GM23338 (cell line): ENCODE results near the gene TMA7B. TPM values are rescaled to one million over a fixed set of nuclear protein-coding genes. Genes with fewer than 3 reads are reported as not detected.

Experiments used
- ATAC-seq: fragments of 200-7000 bp; cut with Tn5 transposase; 3 replicates; pipeline ENCODE4 v1.9.1; 2020
- DNase-seq: peaks from one replicate; pipeline ENCODE4 v3.0.0-alpha.2; 2015; ENCODE audit warnings: low spot score
- H2AFZ ChIP-seq: fragments of 200-600 bp; sonication (generic); 2 replicates; pipeline ENCODE4 v1.8.0; 2016; ENCODE audit warnings: antibody characterized with exemption, mild to moderate bottlenecking, moderate library complexity
- H3F3A ChIP-seq: fragments of 200-600 bp; sonication (generic); replicated peaks from 2 replicates; pipeline ENCODE4 v1.8.0; 2017; ENCODE audit warnings: antibody characterized with exemption, mixed run types, low read depth
- H3K27ac ChIP-seq: fragments of 200-600 bp; sonication (generic); 2 replicates; pipeline ENCODE4 v1.6.1; 2016; ENCODE audit warnings: low read depth
- H3K27me3 ChIP-seq: fragments of 200-600 bp; sonication (generic); 2 replicates; pipeline ENCODE4 v1.8.0; 2016; ENCODE audit warnings: mild to moderate bottlenecking, mixed run types, moderate library complexity; ENCODE audit not compliant: insufficient read depth
- H3K36me3 ChIP-seq: fragments of 200-600 bp; sonication (generic); 2 replicates; pipeline ENCODE4 v1.8.0; 2016; ENCODE audit warnings: mild to moderate bottlenecking; ENCODE audit not compliant: insufficient read depth
- H3K4me1 ChIP-seq: fragments of 200-600 bp; sonication (generic); 2 replicates; pipeline ENCODE4 v1.8.0; 2016; ENCODE audit warnings: mild to moderate bottlenecking, moderate library complexity; ENCODE audit not compliant: insufficient read depth
- H3K4me2 ChIP-seq: fragments of 200-600 bp; sonication (generic); 2 replicates; pipeline ENCODE4 v1.7.1; 2017; ENCODE audit warnings: mixed run types
- H3K4me3 ChIP-seq: fragments of 200-600 bp; sonication (generic); 2 replicates; pipeline ENCODE4 v1.6.1; 2016; ENCODE audit warnings: mixed run types
- H3K79me2 ChIP-seq: fragments of 200-600 bp; sonication (generic); replicated peaks from 2 replicates; pipeline ENCODE4 v1.8.0; 2017; ENCODE audit warnings: mild to moderate bottlenecking; ENCODE audit not compliant: insufficient read depth
- H3K9me2 ChIP-seq: fragments of 200-600 bp; sonication (generic); 2 replicates; pipeline ENCODE4 v1.8.0; 2017; ENCODE audit not compliant: insufficient read depth
- H4K20me1 ChIP-seq: fragments of 200-600 bp; sonication (generic); replicated peaks from 2 replicates; pipeline ENCODE4 v1.8.0; 2017; ENCODE audit warnings: mild to moderate bottlenecking; ENCODE audit not compliant: insufficient read depth
- H3K27ac Mint-ChIP-seq: 2 replicates; pipeline ENCODE4 v1.8.0; 2020; ENCODE audit warnings: inconsistent platforms, mild to moderate bottlenecking, moderate library complexity, mixed read lengths
- H3K27me3 Mint-ChIP-seq: 3 replicates; pipeline ENCODE4 v1.8.0; 2022; ENCODE audit warnings: low read depth, mild to moderate bottlenecking, moderate library complexity, mixed read lengths, inconsistent platforms; ENCODE audit not compliant: insufficient read depth, poor library complexity
- H3K36me3 Mint-ChIP-seq: 3 replicates; pipeline ENCODE4 v1.8.0; 2021; ENCODE audit warnings: low read depth, mild to moderate bottlenecking, inconsistent platforms, moderate library complexity, mixed read lengths
- H3K4me1 Mint-ChIP-seq: 3 replicates; pipeline ENCODE4 v1.8.0; 2020; ENCODE audit warnings: mild to moderate bottlenecking, inconsistent platforms, mixed read lengths
- H3K4me3 Mint-ChIP-seq: 3 replicates; pipeline ENCODE4 v1.8.0; 2021; ENCODE audit warnings: moderate library complexity, mild to moderate bottlenecking, inconsistent platforms, mixed read lengths
- H3K9me3 Mint-ChIP-seq: 3 replicates; pipeline ENCODE4 v1.8.0; 2020; ENCODE audit warnings: moderate library complexity, mild to moderate bottlenecking, inconsistent platforms, mixed read lengths
- CREB1 ChIP-seq: fragments of 250-450 bp; sonication (Bioruptor Pico); IDR thresholded peaks from 2 replicates; pipeline ENCODE4 v1.5.0; 2020; ENCODE audit warnings: low read depth, mild to moderate bottlenecking, moderate library complexity
- ETS1 ChIP-seq: IDR thresholded peaks from 2 replicates; pipeline ENCODE4 v1.6.1; 2016; ENCODE audit warnings: antibody characterized with exemption
- EZH2 ChIP-seq: fragments of 200-600 bp; sonication (generic); IDR thresholded peaks from one replicate; pipeline ENCODE4 v1.8.0; 2017; ENCODE audit warnings: antibody characterized with exemption, mild to moderate bottlenecking, low read depth; ENCODE audit not compliant: unreplicated experiment
- EZH2phosphoT487 ChIP-seq: fragments of 200-600 bp; sonication (generic); IDR thresholded peaks from one replicate; pipeline ENCODE4 v1.8.1; 2018; ENCODE audit warnings: antibody characterized with exemption; ENCODE audit not compliant: unreplicated experiment
- JUNB ChIP-seq: IDR thresholded peaks from one replicate; pipeline ENCODE4 v1.6.1; 2016; ENCODE audit warnings: antibody characterized with exemption; ENCODE audit not compliant: unreplicated experiment
- NANOG ChIP-seq: IDR thresholded peaks from 2 replicates; pipeline ENCODE4 v1.6.1; 2016; ENCODE audit warnings: antibody characterized with exemption, borderline replicate concordance
- POLR2AphosphoS5 ChIP-seq: IDR thresholded peaks from 2 replicates; pipeline ENCODE4 v1.6.1; 2016; ENCODE audit warnings: antibody characterized with exemption, low read depth
- STAT1 ChIP-seq: IDR thresholded peaks from one replicate; pipeline ENCODE4 v1.6.1; 2016; ENCODE audit warnings: antibody characterized with exemption; ENCODE audit not compliant: unreplicated experiment
- ZNF114 ChIP-seq: fragments of 250-450 bp; sonication (Bioruptor Pico); IDR thresholded peaks from 2 replicates; pipeline ENCODE4 v1.5.0; 2020; ENCODE audit warnings: mild to moderate bottlenecking, moderate library complexity
- ZNF331 ChIP-seq: fragments of 250-450 bp; sonication (Bioruptor Pico); IDR thresholded peaks from 2 replicates; pipeline ENCODE4 v1.5.0; 2020; ENCODE audit warnings: low read depth, mild to moderate bottlenecking, moderate library complexity
- polyA plus RNA-seq: library from polyadenylated mRNA; unstranded; fragments of >200 nt; fragmentation: Nextera tagmentation; extraction: Ambion mirVana; gene quantifications from 2 replicates; pipeline ENCODE4 v1.2.1, GENCODE V29; 2016
- total RNA-seq: library from RNA; depleted of rRNA; stranded (reverse); fragments of >200 nt; shearing (Covaris generic); gene quantifications from 2 replicates; pipeline ENCODE4 v1.2.3, GENCODE V29; 2014
- TF ChIP-seq, protein P1 (sequence below): IDR thresholded peaks from one replicate; pipeline ENCODE4 v1.6.1; 2018; ENCODE audit warnings: antibody characterized with exemption; ENCODE audit not compliant: unreplicated experiment
- TF ChIP-seq, protein P2 (sequence below), 2 experiments: fragments of 200-600 bp in 1 of 2; sonication (generic) in 1 of 2; conservative IDR thresholded peaks; 2 replicates each; pipeline versions ENCODE4 v1.5.1 to v1.6.1; 2016 to 2017; ENCODE audit warnings: antibody characterized with exemption in 2 of 2, low read depth in 2 of 2, mild to moderate bottlenecking in 2 of 2, moderate library complexity in 1 of 2
- TF ChIP-seq, protein P3 (sequence below): fragments of 250-450 bp; sonication (Bioruptor Pico); IDR thresholded peaks from 2 replicates; pipeline ENCODE4 v1.5.0; 2020; ENCODE audit warnings: mild to moderate bottlenecking, moderate library complexity

Gene TMA7B
- total and polyA plus RNA-seq, 2 experiments from 2014 or later: not detected

GRCh38 chr22:39931251-39931650 is 28.9 kb upstream of the TMA7B start:
- Histone ChIP-seq H2AFZ (no peak overlapping the region), H3K27ac (no peak overlapping the region), H3K4me3 (no peak overlapping the region), H3K36me3 (no peaks in the 10 kb centered on the region), H3K4me1 (peaks cover 26% of the 10 kb centered on the region), H3K4me2 (no peak overlapping the region), H3K27me3 (no peaks in the 10 kb centered on the region), H3F3A (no peaks in the 10 kb centered on the region), H4K20me1 (no peaks in the 10 kb centered on the region), H3K9me2 (no peaks in the 10 kb centered on the region), H3K79me2 (no peaks in the 10 kb centered on the region)
- TF ChIP-seq STAT1: no peak
- TF ChIP-seq, protein P1, sequence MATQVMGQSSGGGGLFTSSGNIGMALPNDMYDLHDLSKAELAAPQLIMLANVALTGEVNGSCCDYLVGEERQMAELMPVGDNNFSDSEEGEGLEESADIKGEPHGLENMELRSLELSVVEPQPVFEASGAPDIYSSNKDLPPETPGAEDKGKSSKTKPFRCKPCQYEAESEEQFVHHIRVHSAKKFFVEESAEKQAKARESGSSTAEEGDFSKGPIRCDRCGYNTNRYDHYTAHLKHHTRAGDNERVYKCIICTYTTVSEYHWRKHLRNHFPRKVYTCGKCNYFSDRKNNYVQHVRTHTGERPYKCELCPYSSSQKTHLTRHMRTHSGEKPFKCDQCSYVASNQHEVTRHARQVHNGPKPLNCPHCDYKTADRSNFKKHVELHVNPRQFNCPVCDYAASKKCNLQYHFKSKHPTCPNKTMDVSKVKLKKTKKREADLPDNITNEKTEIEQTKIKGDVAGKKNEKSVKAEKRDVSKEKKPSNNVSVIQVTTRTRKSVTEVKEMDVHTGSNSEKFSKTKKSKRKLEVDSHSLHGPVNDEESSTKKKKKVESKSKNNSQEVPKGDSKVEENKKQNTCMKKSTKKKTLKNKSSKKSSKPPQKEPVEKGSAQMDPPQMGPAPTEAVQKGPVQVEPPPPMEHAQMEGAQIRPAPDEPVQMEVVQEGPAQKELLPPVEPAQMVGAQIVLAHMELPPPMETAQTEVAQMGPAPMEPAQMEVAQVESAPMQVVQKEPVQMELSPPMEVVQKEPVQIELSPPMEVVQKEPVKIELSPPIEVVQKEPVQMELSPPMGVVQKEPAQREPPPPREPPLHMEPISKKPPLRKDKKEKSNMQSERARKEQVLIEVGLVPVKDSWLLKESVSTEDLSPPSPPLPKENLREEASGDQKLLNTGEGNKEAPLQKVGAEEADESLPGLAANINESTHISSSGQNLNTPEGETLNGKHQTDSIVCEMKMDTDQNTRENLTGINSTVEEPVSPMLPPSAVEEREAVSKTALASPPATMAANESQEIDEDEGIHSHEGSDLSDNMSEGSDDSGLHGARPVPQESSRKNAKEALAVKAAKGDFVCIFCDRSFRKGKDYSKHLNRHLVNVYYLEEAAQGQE: no peak
- no peak for TF ChIP-seq CREB1 (CRISPR knock-in tag)
- no peak for TF ChIP-seq EZH2
- TF ChIP-seq ZNF331 (CRISPR knock-in tag): no peak
- no peak for TF ChIP-seq ZNF114 (CRISPR knock-in tag)
- TF ChIP-seq NANOG: no peak
- TF ChIP-seq, protein P2, sequence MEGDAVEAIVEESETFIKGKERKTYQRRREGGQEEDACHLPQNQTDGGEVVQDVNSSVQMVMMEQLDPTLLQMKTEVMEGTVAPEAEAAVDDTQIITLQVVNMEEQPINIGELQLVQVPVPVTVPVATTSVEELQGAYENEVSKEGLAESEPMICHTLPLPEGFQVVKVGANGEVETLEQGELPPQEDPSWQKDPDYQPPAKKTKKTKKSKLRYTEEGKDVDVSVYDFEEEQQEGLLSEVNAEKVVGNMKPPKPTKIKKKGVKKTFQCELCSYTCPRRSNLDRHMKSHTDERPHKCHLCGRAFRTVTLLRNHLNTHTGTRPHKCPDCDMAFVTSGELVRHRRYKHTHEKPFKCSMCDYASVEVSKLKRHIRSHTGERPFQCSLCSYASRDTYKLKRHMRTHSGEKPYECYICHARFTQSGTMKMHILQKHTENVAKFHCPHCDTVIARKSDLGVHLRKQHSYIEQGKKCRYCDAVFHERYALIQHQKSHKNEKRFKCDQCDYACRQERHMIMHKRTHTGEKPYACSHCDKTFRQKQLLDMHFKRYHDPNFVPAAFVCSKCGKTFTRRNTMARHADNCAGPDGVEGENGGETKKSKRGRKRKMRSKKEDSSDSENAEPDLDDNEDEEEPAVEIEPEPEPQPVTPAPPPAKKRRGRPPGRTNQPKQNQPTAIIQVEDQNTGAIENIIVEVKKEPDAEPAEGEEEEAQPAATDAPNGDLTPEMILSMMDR (conservative IDR thresholded peaks at IDR 0.05; ENCODE audit: low read depth in 2 of 2): no peak
- no peak for TF ChIP-seq ETS1
- no peak for TF ChIP-seq JUNB
- TF ChIP-seq, protein P3, sequence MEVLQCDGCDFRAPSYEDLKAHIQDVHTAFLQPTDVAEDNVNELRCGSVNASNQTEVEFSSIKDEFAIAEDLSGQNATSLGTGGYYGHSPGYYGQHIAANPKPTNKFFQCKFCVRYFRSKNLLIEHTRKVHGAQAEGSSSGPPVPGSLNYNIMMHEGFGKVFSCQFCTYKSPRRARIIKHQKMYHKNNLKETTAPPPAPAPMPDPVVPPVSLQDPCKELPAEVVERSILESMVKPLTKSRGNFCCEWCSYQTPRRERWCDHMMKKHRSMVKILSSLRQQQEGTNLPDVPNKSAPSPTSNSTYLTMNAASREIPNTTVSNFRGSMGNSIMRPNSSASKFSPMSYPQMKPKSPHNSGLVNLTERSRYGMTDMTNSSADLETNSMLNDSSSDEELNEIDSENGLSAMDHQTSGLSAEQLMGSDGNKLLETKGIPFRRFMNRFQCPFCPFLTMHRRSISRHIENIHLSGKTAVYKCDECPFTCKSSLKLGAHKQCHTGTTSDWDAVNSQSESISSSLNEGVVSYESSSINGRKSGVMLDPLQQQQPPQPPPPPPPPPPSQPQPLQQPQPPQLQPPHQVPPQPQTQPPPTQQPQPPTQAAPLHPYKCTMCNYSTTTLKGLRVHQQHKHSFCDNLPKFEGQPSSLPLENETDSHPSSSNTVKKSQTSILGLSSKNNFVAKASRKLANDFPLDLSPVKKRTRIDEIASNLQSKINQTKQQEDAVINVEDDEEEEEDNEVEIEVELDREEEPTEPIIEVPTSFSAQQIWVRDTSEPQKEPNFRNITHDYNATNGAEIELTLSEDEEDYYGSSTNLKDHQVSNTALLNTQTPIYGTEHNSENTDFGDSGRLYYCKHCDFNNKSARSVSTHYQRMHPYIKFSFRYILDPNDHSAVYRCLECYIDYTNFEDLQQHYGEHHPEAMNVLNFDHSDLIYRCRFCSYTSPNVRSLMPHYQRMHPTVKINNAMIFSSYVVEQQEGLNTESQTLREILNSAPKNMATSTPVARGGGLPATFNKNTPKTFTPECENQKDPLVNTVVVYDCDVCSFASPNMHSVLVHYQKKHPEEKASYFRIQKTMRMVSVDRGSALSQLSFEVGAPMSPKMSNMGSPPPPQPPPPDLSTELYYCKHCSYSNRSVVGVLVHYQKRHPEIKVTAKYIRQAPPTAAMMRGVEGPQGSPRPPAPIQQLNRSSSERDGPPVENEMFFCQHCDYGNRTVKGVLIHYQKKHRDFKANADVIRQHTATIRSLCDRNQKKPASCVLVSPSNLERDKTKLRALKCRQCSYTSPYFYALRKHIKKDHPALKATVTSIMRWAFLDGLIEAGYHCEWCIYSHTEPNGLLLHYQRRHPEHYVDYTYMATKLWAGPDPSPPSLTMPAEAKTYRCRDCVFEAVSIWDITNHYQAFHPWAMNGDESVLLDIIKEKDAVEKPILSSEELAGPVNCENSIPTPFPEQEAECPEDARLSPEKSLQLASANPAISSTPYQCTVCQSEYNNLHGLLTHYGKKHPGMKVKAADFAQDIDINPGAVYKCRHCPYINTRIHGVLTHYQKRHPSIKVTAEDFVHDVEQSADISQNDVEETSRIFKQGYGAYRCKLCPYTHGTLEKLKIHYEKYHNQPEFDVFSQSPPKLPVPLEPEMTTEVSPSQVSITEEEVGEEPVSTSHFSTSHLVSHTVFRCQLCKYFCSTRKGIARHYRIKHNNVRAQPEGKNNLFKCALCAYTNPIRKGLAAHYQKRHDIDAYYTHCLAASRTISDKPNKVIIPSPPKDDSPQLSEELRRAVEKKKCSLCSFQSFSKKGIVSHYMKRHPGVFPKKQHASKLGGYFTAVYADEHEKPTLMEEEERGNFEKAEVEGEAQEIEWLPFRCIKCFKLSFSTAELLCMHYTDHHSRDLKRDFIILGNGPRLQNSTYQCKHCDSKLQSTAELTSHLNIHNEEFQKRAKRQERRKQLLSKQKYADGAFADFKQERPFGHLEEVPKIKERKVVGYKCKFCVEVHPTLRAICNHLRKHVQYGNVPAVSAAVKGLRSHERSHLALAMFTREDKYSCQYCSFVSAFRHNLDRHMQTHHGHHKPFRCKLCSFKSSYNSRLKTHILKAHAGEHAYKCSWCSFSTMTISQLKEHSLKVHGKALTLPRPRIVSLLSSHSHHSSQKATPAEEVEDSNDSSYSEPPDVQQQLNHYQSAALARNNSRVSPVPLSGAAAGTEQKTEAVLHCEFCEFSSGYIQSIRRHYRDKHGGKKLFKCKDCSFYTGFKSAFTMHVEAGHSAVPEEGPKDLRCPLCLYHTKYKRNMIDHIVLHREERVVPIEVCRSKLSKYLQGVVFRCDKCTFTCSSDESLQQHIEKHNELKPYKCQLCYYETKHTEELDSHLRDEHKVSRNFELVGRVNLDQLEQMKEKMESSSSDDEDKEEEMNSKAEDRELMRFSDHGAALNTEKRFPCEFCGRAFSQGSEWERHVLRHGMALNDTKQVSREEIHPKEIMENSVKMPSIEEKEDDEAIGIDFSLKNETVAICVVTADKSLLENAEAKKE: no peak
- TF ChIP-seq POLR2AphosphoS5: no peak
- no peak for TF ChIP-seq EZH2phosphoT487
- Mint-ChIP-seq H3K27ac (no peak overlapping the region), H3K4me1 (peaks cover 44% of the 10 kb centered on the region), H3K36me3 (no peaks in the 10 kb centered on the region), H3K27me3 (peaks cover 4% of the 10 kb centered on the region), H3K4me3 (no peak overlapping the region), H3K9me3 (no peaks in the 10 kb centered on the region)
- DNase-seq (no peak), ATAC-seq (no peak)
